ENCODE results near the gene HSD11B1. TPM values are rescaled to one million over a fixed set of nuclear protein-coding genes. Genes with fewer than 3 reads are reported as not detected.

The HSD11B1 gene
- total and polyA plus RNA-seq, 12 donors = 0.17 to 29.6 (median 8.6) TPM

DNA sequence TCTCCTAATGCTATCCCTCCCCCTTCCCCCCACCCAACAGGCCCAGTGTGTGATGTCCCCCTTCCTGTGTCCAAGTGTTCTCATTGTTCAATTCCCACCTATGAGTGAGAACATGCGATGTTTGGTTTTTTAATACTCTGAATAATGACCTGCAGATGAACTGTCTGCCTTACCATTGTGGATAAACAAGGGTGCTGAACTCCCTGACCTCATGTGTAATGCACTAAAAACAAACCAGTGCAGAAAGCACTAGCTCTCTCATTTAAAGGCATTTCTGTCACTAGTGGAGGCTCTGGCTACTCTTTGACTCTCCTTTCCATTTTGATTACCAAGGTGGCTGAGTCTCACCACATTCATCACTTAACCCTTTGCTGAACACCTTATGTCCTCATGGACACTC lies 28.1 kb downstream of the HSD11B1 start:
- Histone ChIP-seq H3K4me3 (no peak overlapping the region), H3K9me3 (replicated peaks in 1 of 3) (no peaks in the 10 kb centered on the region), H3K36me3 (replicated peaks in 1 of 2) (no peaks in the 10 kb centered on the region), H3K4me1 (replicated peaks in 1 of 2) (peaks cover 13 to 16% of the 10 kb centered on the region in 2 donors), H3K27ac (no peak overlapping the region), H3K27me3 (no peaks in the 10 kb centered on the region)
- DNase-seq = no peak
- TF ChIP-seq POLR2A (IDR thresholded peaks at IDR 0.05) = no peak
- TF ChIP-seq, protein P1, sequence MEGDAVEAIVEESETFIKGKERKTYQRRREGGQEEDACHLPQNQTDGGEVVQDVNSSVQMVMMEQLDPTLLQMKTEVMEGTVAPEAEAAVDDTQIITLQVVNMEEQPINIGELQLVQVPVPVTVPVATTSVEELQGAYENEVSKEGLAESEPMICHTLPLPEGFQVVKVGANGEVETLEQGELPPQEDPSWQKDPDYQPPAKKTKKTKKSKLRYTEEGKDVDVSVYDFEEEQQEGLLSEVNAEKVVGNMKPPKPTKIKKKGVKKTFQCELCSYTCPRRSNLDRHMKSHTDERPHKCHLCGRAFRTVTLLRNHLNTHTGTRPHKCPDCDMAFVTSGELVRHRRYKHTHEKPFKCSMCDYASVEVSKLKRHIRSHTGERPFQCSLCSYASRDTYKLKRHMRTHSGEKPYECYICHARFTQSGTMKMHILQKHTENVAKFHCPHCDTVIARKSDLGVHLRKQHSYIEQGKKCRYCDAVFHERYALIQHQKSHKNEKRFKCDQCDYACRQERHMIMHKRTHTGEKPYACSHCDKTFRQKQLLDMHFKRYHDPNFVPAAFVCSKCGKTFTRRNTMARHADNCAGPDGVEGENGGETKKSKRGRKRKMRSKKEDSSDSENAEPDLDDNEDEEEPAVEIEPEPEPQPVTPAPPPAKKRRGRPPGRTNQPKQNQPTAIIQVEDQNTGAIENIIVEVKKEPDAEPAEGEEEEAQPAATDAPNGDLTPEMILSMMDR (IDR thresholded peaks at IDR 0.05) = no peak
- 62 to 79% (median 72%) methylated on average over 1 of the region's 1 CpG for WGBS, 4 donors
- intact Hi-C loops (cut with DNase I) = no loop called here

DNA sequence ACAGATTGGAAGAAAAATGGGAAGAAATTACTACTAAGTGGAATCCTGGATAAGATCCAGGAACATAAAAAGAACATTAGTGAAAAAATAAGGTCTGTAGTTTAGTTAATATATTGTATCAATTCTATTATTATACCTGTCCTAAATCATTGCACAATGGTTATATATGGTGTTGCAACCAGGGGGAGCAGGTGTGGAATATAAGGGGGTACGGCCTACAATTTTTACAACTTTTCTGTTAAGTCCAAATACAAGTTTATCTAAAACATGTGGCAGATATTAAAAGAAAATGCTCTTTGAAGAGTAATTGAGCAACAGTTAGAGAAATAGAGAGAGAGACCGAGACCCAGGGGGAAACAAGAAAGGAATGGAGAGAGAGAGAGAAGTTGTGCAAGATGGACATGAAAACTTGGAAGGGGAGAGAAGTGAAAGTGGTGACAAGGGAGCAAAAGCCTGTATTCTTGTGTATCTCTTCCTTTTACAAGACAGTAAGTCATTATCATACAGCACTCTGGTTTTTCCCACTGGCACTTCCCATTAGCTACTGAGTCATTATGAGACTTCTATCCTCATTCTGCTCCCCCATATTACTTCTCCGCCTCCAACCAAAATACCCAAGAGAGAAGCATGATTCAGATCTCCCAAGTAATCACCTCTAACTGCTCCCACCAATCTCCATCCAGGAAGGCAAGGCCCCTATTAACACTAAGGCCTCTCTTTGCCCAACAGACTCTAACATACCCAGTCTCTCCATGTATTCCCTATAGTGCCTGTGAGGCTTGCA lies 29.0 kb downstream of the HSD11B1 start:
- Histone ChIP-seq H3K36me3 (replicated peaks in 1 of 2) (no peaks in the 10 kb centered on the region), H3K27me3 (no peaks in the 10 kb centered on the region), H3K4me1 (replicated peaks in 1 of 2) (peaks cover 13 to 16% of the 10 kb centered on the region in 2 donors), H3K4me3 (no peak overlapping the region), H3K9me3 (replicated peaks in 1 of 3) (no peaks in the 10 kb centered on the region), H3K27ac (peak overlapping the region in 1 of 5 donors; percentile 20)
- DNase-seq = no peak
- 64 to 77% (median 72%) methylated on average over 3 of the region's 3 CpGs for WGBS, 4 donors
- intact Hi-C loops (cut with DNase I) = no loop called here
- no peak for TF ChIP-seq POLR2A (IDR thresholded peaks at IDR 0.05)
- TF ChIP-seq, protein P1 (IDR thresholded peaks at IDR 0.05) = no peak

DNA sequence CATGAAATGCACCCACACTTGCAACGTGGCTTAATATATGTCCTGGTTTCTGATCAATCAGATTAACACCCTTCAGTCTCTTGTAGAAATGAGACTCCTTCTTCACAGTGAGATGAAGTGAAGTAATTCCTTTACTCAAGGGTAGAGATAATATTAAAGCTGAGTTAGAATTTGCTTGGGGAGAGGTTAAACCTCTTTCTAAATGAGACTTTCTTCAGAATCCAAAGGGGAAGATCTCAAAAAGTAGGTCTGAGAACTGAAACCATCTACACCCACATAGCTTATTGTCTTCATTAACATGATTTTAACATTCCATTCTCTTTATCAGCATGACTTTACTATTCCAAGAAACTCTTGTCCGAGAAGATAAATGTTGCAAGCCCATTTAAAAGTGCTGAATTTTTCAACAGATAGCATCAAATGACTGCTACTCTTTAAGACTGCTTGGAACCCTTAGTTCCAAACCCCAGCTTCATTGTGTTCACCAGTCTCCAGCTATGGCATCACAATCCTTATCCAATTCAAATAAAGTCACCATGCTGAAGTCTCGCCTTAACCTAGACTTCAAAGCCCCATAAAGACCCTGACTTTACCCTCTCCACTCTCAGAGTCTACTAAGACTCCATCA lies 32.0 kb downstream of the HSD11B1 start:
- DNase-seq = no peak
- peaks cover 13 to 16% of the 10 kb centered on the region in 2 donors for H3K4me1 ChIP-seq (replicated peaks in 1 of 2)
- whole genome bisulfite sequencing, 4 donors = 62 to 72% (median 70%) methylated on average over 3 of the region's 3 CpGs

DNA sequence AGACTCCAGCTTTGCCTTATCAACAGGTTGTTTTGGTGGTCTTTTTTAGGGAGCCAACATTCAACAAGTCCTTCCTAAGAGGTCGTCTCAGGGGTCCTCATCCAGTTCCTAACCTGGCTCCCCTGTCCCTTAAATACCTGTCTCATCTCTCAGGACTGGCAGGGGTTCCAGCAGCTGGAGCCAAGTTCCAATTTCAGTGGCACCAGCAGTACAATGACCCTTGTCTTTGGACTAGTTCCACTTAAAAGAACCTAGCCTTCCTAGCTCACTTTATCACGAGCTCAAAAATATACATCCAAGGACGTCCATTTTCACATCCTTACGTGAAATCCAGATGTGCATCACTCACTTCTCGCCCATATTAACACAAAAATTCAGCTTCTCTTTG lies 32.5 kb downstream of the HSD11B1 start:
- 71 to 84% (median 78%) methylated on average over 5 of the region's 5 CpGs for WGBS, 4 donors
- H3K9me3 ChIP-seq (replicated peaks in 1 of 3) = no peaks in the 10 kb centered on the region
- no peak overlapping the region for H3K27ac ChIP-seq
- H3K4me1 ChIP-seq (replicated peaks in 1 of 2) = peaks cover 13 to 16% of the 10 kb centered on the region in 2 donors
- intact Hi-C loops (cut with DNase I) = no loop called here
- DNase-seq = no peak
- no peak overlapping the region for H3K4me3 ChIP-seq
- no peaks in the 10 kb centered on the region for H3K27me3 ChIP-seq
- TF ChIP-seq POLR2A (IDR thresholded peaks at IDR 0.05) = no peak
- TF ChIP-seq, protein P1 (IDR thresholded peaks at IDR 0.05) = no peak
- no peaks in the 10 kb centered on the region for H3K36me3 ChIP-seq (replicated peaks in 1 of 2)

More for the DNA sequence above, 32.0 kb downstream of the HSD11B1 start:
- Histone ChIP-seq H3K27me3 (no peaks in the 10 kb centered on the region), H3K27ac (no peak overlapping the region), H3K36me3 (replicated peaks in 1 of 2) (no peaks in the 10 kb centered on the region), H3K9me3 (replicated peaks in 1 of 3) (no peaks in the 10 kb centered on the region), H3K4me3 (no peak overlapping the region)
- intact Hi-C loops (cut with DNase I) = no loop called here
- TF ChIP-seq, protein P1 (IDR thresholded peaks at IDR 0.05) = no peak
- TF ChIP-seq POLR2A (IDR thresholded peaks at IDR 0.05) = no peak
